Epidermal melanocyte (primary cell): ENCODE data around the gene MAP2K1.
"Not testable (repeated sequence)": the region's sequence is repeated elsewhere in the genome, so short reads cannot be mapped to it uniquely, and the experiment has no call there.

Experiments
- DNase-seq: peaks from one replicate; pipeline ENCODE4 v3.0.0; 2011; ENCODE audit warnings: low spot score; ENCODE audit not compliant: insufficient read length

Gene MAP2K1

GRCh38 chr15:66386204-66387123 lies at the start of gene MAP2K1:
MAP2K1 (plus strand) TSS chr15:66386912; CDS start chr15:66387348, 436 bp downstream.
- peak; percentile 83 for DNase-seq

DNA sequence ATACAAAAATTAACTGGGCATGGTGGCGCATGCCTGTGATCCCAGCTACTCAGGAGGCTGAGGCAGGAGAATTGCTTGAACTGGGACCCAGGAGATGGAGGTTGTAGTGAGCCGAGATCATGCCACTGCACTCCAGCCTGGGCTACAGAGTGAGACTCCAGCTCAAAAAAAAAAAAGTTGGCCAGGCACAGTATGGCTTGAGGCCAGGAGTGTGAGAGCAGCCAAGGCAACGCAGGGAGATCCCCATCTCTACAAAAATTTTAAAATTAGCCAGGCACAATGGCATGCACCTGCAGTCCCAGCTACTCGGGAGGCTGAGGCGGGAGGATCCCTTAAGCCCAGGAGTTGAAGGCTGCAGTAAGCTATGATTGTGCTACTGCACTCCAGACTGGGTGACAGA lies 38.2 kb upstream of the MAP2K1 start:
- not testable (repeated sequence) for DNase-seq

- no peak for DNase-seq
Observed at GRCh38 chr15:66356077-66356358, 30.7 kb upstream of the MAP2K1 start.

- DNase-seq = peak; percentile 91
Observed at GRCh38 chr15:66356359-66357236, 30.1 kb upstream of the MAP2K1 start, which contains the start of gene TIPIN. TIPIN (minus strand) TSS chr15:66356685; CDS start chr15:66352947, 3,738 bp downstream.

- no peak for DNase-seq
Observed at GRCh38 chr15:66359740-66360139, 27.0 kb upstream of the MAP2K1 start.

DNA sequence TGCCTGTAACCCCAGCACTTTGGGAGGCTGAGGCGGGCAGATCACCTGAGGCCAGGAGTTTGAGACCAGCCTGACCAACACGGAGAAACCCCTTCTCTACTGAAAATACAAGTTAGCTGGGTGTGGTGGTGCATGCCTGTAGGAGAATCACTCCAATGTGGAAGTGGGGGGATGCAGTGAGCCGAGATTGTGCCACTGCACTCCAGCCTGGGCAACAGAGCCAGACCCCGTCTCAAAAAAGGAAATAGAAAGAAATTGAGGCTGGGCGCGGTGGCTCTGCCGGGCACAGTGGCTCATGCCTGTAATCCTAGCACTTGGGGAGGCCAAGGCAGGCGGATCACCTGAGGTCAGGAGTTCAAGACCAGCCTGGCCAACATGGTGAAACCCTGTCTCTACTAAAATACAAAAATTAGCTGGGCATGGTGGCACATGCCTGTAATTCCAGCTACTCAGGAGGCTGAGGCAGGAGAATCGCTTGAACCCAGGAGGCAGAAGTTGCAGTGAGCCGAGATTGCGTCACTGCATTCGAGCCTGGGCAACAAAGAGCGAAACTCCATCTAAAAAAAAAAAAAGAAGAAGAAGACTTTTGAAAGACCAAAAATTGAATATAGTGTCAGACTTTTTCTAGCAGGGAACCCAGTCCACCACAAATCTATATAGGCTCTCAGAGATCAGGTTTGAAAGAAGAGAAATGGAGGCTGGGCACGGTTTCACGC lies 24.8 kb upstream of the MAP2K1 start:
- DNase-seq = not testable (repeated sequence)

GRCh38 chr15:66362776-66363175 lies 23.9 kb upstream of the MAP2K1 start:
- DNase-seq = no peak

GRCh38 chr15:66364944-66365528 lies 21.7 kb upstream of the MAP2K1 start:
- no peak for DNase-seq

DNA sequence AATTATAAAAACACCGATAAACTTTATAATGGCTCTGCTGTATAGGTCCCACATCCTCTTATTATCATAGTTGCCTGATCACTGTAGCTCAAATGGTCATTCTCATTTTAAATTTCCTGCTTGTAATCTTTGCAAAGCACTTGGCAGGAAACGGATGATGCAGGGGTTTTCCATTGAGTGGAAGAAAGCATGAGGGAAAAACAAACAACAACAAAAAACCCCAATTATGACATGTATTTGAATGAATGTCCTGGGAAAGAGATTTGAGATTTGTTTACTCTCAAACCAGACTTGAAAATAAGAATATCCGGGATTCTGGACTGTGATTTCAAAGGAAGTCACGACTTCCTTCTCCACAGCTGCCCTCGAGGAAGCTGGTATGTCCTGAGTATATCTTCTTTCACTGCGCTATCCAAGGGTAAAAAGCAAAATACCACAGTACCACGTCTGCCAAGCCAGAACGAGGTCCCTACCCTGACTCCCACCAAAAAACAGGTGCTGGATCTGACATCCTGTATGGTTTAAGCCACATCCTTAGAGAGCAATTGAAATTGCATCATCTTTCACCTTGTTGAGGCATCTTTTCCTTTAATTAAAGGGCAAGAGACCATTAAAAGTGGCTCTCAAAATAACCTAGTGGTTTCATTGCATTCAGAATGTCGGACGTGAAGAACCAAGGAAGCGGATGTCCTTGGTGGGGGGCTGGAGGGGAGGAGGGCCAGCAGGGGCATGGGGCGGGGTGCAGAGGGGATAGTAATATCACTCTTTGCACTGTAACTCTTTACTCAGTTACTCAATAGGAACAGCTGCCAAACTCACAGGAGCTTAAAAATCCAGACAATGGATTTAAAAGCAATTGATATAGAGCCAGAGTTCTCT lies 16.7 kb upstream of the MAP2K1 start:
- DNase-seq = peak; percentile 48

- no peak for DNase-seq
Observed at GRCh38 chr15:66374179-66374578, 12.5 kb upstream of the MAP2K1 start.

GRCh38 chr15:66378814-66379430 lies 7.8 kb upstream of the MAP2K1 start:
- no peak for DNase-seq

GRCh38 chr15:66381376-66381775 lies 5.3 kb upstream of the MAP2K1 start:
- not testable (repeated sequence) for DNase-seq

DNA sequence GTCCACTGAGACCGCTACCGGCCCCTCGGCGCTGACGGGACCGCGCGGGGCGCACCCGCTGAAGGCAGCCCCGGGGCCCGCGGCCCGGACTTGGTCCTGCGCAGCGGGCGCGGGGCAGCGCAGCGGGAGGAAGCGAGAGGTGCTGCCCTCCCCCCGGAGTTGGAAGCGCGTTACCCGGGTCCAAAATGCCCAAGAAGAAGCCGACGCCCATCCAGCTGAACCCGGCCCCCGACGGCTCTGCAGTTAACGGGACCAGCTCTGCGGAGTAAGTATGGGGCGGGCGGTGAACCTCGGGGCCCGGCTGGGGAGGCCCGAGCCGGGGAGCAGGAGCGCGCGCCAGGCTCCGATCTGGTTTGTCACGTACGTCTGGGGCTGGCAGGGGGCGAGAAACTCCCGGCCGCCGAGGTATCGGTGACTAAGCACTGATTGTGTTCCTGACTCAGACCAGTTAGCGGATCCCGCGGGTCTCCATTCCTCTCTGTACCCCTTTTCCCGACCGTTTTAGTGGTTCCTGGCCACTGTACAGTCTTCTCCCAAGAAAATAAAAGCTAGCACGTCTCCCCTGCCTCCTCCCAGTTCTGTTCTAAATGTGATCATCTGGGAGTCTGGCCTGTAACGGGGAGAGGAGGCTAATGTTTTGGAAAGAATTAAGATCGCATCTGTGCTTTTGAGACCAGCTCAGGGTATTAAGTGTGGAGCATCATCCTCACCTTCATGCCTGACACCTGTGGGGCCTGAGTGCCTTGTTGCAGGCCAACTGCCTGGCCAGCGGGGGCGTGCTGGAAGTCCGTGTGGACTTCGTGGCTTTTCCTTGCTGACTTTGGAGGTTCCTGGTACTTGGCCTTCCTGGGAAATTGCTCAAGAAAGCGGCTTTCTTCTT lies 691 bp downstream of the MAP2K1 start:
- DNase-seq = peak; percentile 24

DNA sequence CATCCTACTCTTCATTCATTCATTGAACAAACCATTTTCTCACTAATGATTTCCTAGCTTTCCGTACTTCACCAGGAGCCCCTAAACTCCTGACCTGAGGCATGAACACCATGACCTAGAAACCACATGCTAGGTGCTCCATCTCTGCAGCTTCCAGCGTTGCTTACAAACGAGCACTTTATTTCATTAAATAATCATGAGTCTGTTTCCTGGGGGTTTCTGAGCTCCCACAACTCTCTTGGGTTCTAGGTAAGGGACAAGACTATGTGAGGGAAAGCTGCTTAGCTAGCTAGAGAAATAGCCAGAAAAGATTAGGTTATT lies 1.3 kb downstream of the MAP2K1 start:
- DNase-seq = no peak

DNA sequence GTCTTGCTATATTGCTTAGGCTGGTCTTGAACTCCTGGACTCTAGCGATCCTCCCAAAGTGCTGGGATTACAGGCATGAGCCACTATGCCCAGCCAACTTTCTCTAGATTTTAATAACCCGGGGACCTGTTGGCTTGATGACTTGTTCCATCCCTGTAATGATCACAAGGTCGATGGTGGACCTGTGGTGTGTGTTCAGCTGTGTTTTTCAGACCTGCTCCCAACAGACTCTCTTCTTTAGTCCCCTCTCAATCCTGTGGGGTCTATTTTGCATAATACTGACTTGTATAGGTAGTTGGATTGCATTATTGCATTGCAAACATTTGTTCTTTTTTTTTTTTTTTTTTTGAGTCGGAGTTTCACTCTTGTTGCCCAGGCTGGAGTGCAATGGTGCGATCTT lies 1.9 kb downstream of the MAP2K1 start:
- DNase-seq = no peak

DNA sequence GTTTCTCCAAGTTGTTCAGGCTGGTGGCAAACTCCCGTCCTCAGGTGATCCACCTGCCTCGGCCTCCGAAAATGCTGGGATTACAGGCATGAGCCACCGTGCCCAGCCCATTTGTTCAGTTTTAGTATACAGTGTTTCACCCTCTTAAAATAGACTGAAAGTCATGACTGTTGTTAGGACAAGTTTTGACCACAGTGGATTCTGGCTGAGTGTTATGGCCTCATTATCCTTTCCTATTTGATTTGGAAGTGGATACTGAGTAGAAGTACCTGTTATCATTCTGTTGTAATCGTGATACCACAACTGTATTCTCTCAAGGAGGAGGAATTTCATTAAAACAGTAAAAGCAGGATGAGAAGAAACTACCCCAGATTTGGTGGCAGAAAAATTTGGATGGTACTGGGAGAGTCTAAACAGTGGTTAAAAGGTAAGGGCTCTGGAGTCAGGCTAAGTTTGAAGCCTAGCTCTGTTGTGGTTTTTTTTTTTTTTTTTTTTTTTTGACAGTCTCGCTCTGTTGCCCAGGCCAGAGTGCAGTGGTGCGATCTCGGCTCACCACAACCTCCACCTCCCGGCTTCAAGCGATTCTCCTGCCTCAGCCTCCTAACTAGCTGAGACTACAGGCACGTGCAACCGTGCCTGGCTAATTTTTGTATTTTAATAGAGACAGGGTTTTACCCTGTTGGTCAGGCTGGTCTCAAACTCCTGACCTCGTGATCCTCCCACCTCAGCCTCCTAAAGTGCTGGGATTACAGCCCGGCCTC lies 2.6 kb downstream of the MAP2K1 start:
- DNase-seq = no peak

GRCh38 chr15:66389859-66390381 lies 3.2 kb downstream of the MAP2K1 start:
- no peak for DNase-seq

DNA sequence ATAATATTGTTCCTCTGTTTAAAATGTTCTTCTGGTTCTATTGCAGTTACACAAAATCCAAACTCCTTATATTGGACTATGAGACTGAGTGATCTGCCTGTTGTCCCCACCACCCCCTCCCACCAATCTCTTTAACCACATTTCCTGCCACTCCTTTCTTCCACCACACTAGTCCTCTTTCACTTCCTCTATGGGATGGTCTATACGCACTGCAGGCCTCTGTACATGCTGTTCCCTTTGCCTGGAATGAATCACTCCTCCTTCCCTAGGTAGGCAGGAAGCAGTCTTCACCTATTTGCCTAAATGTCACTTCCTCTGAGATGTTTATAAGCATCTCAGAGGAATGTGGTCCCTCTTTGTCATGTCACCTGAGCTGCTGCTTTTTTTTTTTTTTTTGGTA lies 4.0 kb downstream of the MAP2K1 start:
- DNase-seq = no peak
